Neural cell (in vitro differentiated cells): ENCODE measurements around the gene PRDM11.
A peak's percentile ranks its signal among the peaks of the same experiment; 100 is the strongest.

Source experiments
- CTCF ChIP-seq: fragments of 450-650 bp; IDR thresholded peaks from 2 replicates; pipeline ENCODE4 v1.5.1; 2014; ENCODE audit warnings: antibody characterized with exemption, mild to moderate bottlenecking, moderate library complexity; ENCODE audit not compliant: poor library complexity, severe bottlenecking
- POLR2AphosphoS5 ChIP-seq: IDR thresholded peaks from 2 replicates; pipeline ENCODE4 v1.6.1; 2012
- RAD21 ChIP-seq: fragments of 450-650 bp; conservative IDR thresholded peaks from 2 replicates; pipeline ENCODE4 v1.6.1; 2014; ENCODE audit warnings: antibody characterized with exemption, mild to moderate bottlenecking, moderate library complexity

DNA sequence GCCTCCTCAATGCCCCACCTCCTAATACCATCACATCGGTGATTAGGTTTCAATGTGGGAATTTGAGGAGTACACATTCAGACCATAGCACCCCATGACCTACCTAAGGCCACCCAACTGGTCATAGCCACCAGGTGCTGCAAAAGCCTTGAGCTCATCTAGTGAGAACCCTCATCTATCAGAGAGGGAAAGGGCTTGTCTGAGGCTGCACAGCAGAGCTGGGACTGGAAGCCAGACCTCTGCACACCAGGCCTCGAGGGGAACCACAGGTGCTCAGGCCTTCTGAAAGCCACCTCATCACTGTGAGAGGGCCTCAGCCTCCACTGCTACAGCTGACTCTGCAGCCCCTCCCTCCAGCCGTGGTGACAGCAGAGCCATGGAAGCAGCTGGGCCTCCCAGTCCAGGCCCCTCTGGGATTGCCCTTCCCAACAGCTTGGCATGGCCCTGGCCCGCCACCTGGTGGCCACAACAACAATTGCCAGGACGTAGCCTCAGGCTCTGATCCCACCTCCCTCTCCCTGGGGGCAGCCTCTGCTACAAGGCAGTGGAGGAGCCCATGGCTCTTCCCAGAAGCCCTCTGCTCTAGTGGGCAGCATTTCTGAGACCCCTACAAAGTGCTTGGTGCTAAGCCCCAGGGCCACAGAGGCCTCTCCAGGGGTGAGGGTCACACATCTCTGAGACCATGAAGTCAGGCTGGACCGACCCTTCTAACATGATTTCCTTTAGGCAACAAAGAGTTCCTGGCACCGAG is 41.0 kb upstream of the PRDM11 start:
- TF ChIP-seq POLR2AphosphoS5 (no peak), CTCF (peak; percentile 96), RAD21 (peak; percentile 94)
